B cell (primary cell): Measurements from ENCODE around the gene MYORG. TPM values are rescaled to one million over a fixed set of nuclear protein-coding genes. Genes with fewer than 3 reads are reported as not detected.

ENCODE experiments used
- ATAC-seq: fragments of 200-7000 bp; cut with Tn5 transposase; one replicate; pipeline ENCODE4 v1.10.0; 2021; ENCODE audit warnings: low read depth, mild to moderate bottlenecking, moderate number of reproducible peaks, moderate library complexity
- CTCF ChIA-PET: fragments of 350-600 bp; sonication (Branson Sonifier 250); formaldehyde crosslinking; loops from one replicate; lab custom pipeline; 2021; ENCODE audit warnings: antibody characterized with exemption, inconsistent platforms; lab: Charles Lee
- POLR2A ChIA-PET: fragments of 350-600 bp; sonication (Branson Sonifier 250); formaldehyde crosslinking; loops from one replicate; lab custom pipeline; 2021; ENCODE audit warnings: antibody characterized with exemption; lab: Charles Lee
- DNase-seq: peaks from one replicate; pipeline ENCODE4 v3.0.0; 2013
- H2AFZ ChIP-seq: 2 replicates; pipeline ENCODE4 v1.6.1; 2012; ENCODE audit warnings: mild to moderate bottlenecking, low read depth, low read length; ENCODE audit not compliant: insufficient read depth, poor library complexity, severe bottlenecking
- H3K27ac ChIP-seq, 2 donors: 1 replicate in 1 of 2; 2 replicates in 1 of 2; pipeline ENCODE4 v1.5.1; 2012 to 2013; ENCODE audit warnings: low read length in 2 of 2, mild to moderate bottlenecking in 2 of 2, moderate library complexity in 1 of 2
- H3K27me3 ChIP-seq, 4 experiments: fragments of 200-600 bp in 1 of 4; sonication (generic) in 1 of 4; replicated peaks in 1 of 4; 1 replicate in 2 of 4; 2 replicates in 2 of 4; pipeline versions ENCODE4 v1.6.1 to v1.7.0; 2013 to 2016; ENCODE audit warnings: low read length in 3 of 4, mild to moderate bottlenecking in 2 of 4, mixed read lengths in 1 of 4, moderate library complexity in 1 of 4; ENCODE audit not compliant: insufficient read depth in 4 of 4, control insufficient read depth in 3 of 4; ENCODE audit errors: control extremely low read depth in 1 of 4
- H3K36me3 ChIP-seq, 2 experiments: replicated peaks in 1 of 2; 1 replicate in 1 of 2; 2 replicates in 1 of 2; pipeline versions ENCODE4 v1.6.1 to v1.7.1; 2013; ENCODE audit warnings: low read length in 1 of 2; ENCODE audit not compliant: insufficient read depth in 2 of 2, control insufficient read depth in 1 of 2; ENCODE audit errors: control extremely low read depth in 1 of 2, extremely low read depth in 1 of 2
- H3K4me1 ChIP-seq, 2 donors: fragments of 200-600 bp in 1 of 2; sonication (generic) in 1 of 2; 1 replicate in 1 of 2; 2 replicates in 1 of 2; pipeline versions ENCODE4 v1.5.1 to v1.6.1; 2013 to 2017; ENCODE audit warnings: low read length in 2 of 2; ENCODE audit not compliant: control insufficient read depth in 2 of 2, insufficient read depth in 2 of 2
- H3K4me2 ChIP-seq: replicated peaks from 2 replicates; pipeline ENCODE3; 2012; ENCODE audit warnings: mild to moderate bottlenecking, low read depth, low read length; ENCODE audit not compliant: poor library complexity, severe bottlenecking
- H3K4me3 ChIP-seq, 5 experiments: fragments of 200-600 bp in 1 of 5; sonication (generic) in 1 of 5; 1 replicate in 3 of 5; 2 replicates in 2 of 5; pipeline versions ENCODE4 v1.5.1 to v1.7.0; 2011 to 2016; ENCODE audit warnings: low read length in 4 of 5, mild to moderate bottlenecking in 4 of 5, low read depth in 2 of 5, control low read depth in 1 of 5, moderate library complexity in 1 of 5; ENCODE audit not compliant: insufficient read depth in 1 of 5; ENCODE audit errors: control extremely low read depth in 1 of 5, extremely low read depth in 1 of 5
- H3K79me2 ChIP-seq: fragments of 200-600 bp; sonication (generic); one replicate; pipeline ENCODE4 v1.6.0; 2016; ENCODE audit warnings: low read length; ENCODE audit not compliant: control insufficient read depth, insufficient read depth
- H3K9ac ChIP-seq: fragments of 200-600 bp; sonication (generic); 2 replicates; pipeline ENCODE4 v1.6.1; 2017; ENCODE audit warnings: mild to moderate bottlenecking, low read length, moderate library complexity
- H3K9me3 ChIP-seq, 3 donors: one replicate each; pipeline versions ENCODE4 v1.6.1 to v1.7.1; 2013; ENCODE audit warnings: low read length in 2 of 3; ENCODE audit not compliant: control insufficient read depth in 2 of 3, insufficient read depth in 1 of 3; ENCODE audit errors: control extremely low read depth in 1 of 3
- H4K20me1 ChIP-seq: 2 replicates; pipeline ENCODE4 v1.6.0; 2012; ENCODE audit warnings: mild to moderate bottlenecking, low read length; ENCODE audit not compliant: insufficient read depth, control insufficient read depth, poor library complexity, severe bottlenecking
- H3K27ac Mint-ChIP-seq: one replicate; pipeline ENCODE4 v1.8.0; 2021; ENCODE audit warnings: mixed read lengths
- H3K27me3 Mint-ChIP-seq: one replicate; pipeline ENCODE4 v1.8.0; 2021; ENCODE audit warnings: mixed read lengths
- H3K4me1 Mint-ChIP-seq: one replicate; pipeline ENCODE4 v1.8.0; 2021; ENCODE audit warnings: mixed read lengths
- H3K4me3 Mint-ChIP-seq: one replicate; pipeline ENCODE4 v1.8.0; 2021; ENCODE audit warnings: mixed read lengths
- H3K9me3 Mint-ChIP-seq: one replicate; pipeline ENCODE4 v1.8.0; 2022; ENCODE audit warnings: mixed read lengths; ENCODE audit not compliant: insufficient read depth
- CTCF ChIP-seq: fragments of 200-600 bp; IDR thresholded peaks from one replicate; pipeline ENCODE4 v1.8.0; 2022; ENCODE audit warnings: antibody characterized with exemption, mild to moderate bottlenecking
- EZH2 ChIP-seq: IDR thresholded peaks from 2 replicates; pipeline ENCODE4 v1.6.1; 2012; ENCODE audit warnings: borderline replicate concordance, low read depth, mild to moderate bottlenecking, moderate library complexity, low read length; ENCODE audit not compliant: insufficient read depth, poor library complexity, severe bottlenecking
- WGBS: methylation state at CpG from one replicate; pipeline ENCODE4 v1.1.5; 2013; ENCODE audit warnings: missing lambda C conversion rate; ENCODE audit not compliant: insufficient coverage; 5-methylcytosine and 5-hydroxymethylcytosine counted together
- intact Hi-C: fragments of 100-400 bp; cut with micrococcal nuclease; formaldehyde crosslinking; loops from one replicate; pipeline ENCODE4 v1.10.0; 2022
- polyA plus RNA-seq: library from polyadenylated mRNA; depleted of rRNA; stranded (reverse); fragments of >200 nt; gene quantifications from 2 replicates; pipeline ENCODE4 v1.2.3, GENCODE V29; 2012
- total RNA-seq, 2 donors: library from RNA; stranded (reverse); fragments of 120-200 nt in 1 of 2; gene quantifications; 1 replicate in 1 of 2; 2 replicates in 1 of 2; pipeline versions ENCODE4 v1.2.3 to v1.2.4, GENCODE V29; 2013 to 2022

MYORG gene
- total and polyA plus RNA-seq, 2 donors (not counting 1 experiment from before 2014, with no cell fraction given), result 0.27 to 0.37 TPM

GRCh38 chr9:34399729-34400128 is 23.0 kb upstream of the MYORG start:
- Histone ChIP-seq H3K9me3 (no peaks in the 10 kb centered on the region), H3K27ac (no peak overlapping the region), H3K79me2 (no peaks in the 10 kb centered on the region), H3K4me2 (no peak overlapping the region), H3K4me1 (no peaks in the 10 kb centered on the region), H3K4me3 (no peak overlapping the region), H3K9ac (no peak overlapping the region), H3K36me3 (peaks cover 0 to 12% of the 10 kb centered on the region in 2 experiments), H2AFZ (no peak overlapping the region), H3K27me3 (peaks cover 0 to 2% (median 0%) of the 10 kb centered on the region in 4 experiments), H4K20me1 (no peaks in the 10 kb centered on the region)
- intact Hi-C loops, result no loop called here
- CTCF ChIA-PET, result no interaction called here
- TF ChIP-seq CTCF, result no peak
- TF ChIP-seq EZH2, result no peak
- Mint-ChIP-seq H3K27me3 (no peaks in the 10 kb centered on the region), H3K9me3 (no peaks in the 10 kb centered on the region), H3K4me1 (no peaks in the 10 kb centered on the region), H3K27ac (no peak overlapping the region), H3K4me3 (no peak overlapping the region)
- POLR2A ChIA-PET, result no interaction called here
- 97% methylated on average over 3 of the region's 4 CpGs for WGBS
- ATAC-seq (no peak), DNase-seq (no peak)

GRCh38 chr9:34398875-34399274 is 22.2 kb upstream of the MYORG start:
- Histone ChIP-seq H3K79me2 (no peaks in the 10 kb centered on the region), H3K27ac (no peak overlapping the region), H2AFZ (no peak overlapping the region), H3K4me3 (no peak overlapping the region), H4K20me1 (no peaks in the 10 kb centered on the region), H3K4me1 (no peaks in the 10 kb centered on the region), H3K36me3 (peaks cover 0 to 12% of the 10 kb centered on the region in 2 experiments), H3K9ac (no peak overlapping the region), H3K4me2 (no peak overlapping the region), H3K9me3 (no peaks in the 10 kb centered on the region), H3K27me3 (peaks cover 0 to 4% (median 0%) of the 10 kb centered on the region in 4 experiments)
- WGBS, result no CpG with 5 or more reads among the region's 1 CpG
- ChIA-PET POLR2A (no interaction called here), CTCF (no interaction called here)
- ATAC-seq, result no peak
- H3K9me3 Mint-ChIP-seq, result no peaks in the 10 kb centered on the region
- H3K4me1 Mint-ChIP-seq, result no peaks in the 10 kb centered on the region
- DNase-seq, result no peak
- no peak overlapping the region for H3K27ac Mint-ChIP-seq
- intact Hi-C loops, result no loop called here
- TF ChIP-seq EZH2, result no peak
- no peak for TF ChIP-seq CTCF
- H3K4me3 Mint-ChIP-seq, result no peak overlapping the region
- H3K27me3 Mint-ChIP-seq, result peaks cover 3% of the 10 kb centered on the region
